Ovary (tissue), 3 donors: ENCODE data around the gene SLC23A3.

Source experiments
- POLR2A ChIP-seq: fragments of 450-650 bp; IDR thresholded peaks from one replicate; pipeline ENCODE4 v1.6.1; 2017; ENCODE audit warnings: antibody characterized with exemption, mild to moderate bottlenecking, moderate library complexity
- TF ChIP-seq, protein P1 (sequence below), 3 donors: fragments of 450-650 bp in 2 of 3; fragments of 200-600 bp in 1 of 3; IDR thresholded peaks; one replicate each; pipeline versions ENCODE4 v1.5.1 to v1.8.0; 2016 to 2022; ENCODE audit warnings: antibody characterized with exemption in 3 of 3, mild to moderate bottlenecking in 1 of 3
- donor health status: DM: no; HTN: no; CAD: no.

DNA sequence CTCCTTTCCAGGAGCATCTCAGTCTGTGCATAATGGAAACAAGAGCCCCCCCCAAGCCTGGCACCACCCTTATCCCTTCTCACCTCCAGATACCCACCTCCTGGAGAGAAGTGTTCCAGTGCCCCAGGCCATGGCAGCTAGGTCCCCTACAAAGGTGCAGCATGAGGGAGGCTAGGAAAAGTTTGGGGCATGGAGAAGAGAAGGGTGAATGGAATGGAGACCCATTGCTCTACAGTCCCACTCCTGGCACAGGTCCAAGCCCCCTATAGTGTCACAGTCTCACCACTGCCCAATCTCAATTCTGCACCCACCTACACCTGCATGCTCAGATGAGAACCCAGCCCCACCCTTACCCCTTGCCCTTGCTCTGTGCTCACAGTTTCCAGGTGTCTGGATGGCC is 897 bp downstream of the SLC23A3 start:
- TF ChIP-seq, protein P1, sequence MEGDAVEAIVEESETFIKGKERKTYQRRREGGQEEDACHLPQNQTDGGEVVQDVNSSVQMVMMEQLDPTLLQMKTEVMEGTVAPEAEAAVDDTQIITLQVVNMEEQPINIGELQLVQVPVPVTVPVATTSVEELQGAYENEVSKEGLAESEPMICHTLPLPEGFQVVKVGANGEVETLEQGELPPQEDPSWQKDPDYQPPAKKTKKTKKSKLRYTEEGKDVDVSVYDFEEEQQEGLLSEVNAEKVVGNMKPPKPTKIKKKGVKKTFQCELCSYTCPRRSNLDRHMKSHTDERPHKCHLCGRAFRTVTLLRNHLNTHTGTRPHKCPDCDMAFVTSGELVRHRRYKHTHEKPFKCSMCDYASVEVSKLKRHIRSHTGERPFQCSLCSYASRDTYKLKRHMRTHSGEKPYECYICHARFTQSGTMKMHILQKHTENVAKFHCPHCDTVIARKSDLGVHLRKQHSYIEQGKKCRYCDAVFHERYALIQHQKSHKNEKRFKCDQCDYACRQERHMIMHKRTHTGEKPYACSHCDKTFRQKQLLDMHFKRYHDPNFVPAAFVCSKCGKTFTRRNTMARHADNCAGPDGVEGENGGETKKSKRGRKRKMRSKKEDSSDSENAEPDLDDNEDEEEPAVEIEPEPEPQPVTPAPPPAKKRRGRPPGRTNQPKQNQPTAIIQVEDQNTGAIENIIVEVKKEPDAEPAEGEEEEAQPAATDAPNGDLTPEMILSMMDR (IDR thresholded peaks at IDR 0.05), result no peak
- no peak for TF ChIP-seq POLR2A
